WTC11 (cell line): Measurements from ENCODE around the gene LTBP2. TPM values are rescaled to one million over a fixed set of nuclear protein-coding genes. Genes with fewer than 3 reads are reported as not detected.

Experiments used
- ATAC-seq: fragments of 200-7000 bp; cut with Tn5 transposase; 2 replicates; pipeline ENCODE4 v1.10.0; 2021; ENCODE audit warnings: mild to moderate bottlenecking, moderate library complexity
- CTCF ChIA-PET: fragments of 300-600 bp; sonication (Branson Sonifier 250); formaldehyde crosslinking; loops from one replicate; lab custom pipeline; 2021; ENCODE audit warnings: antibody characterized with exemption; lab: Charles Lee
- POLR2A ChIA-PET: fragments of 350-600 bp; sonication (Branson Sonifier 250); formaldehyde crosslinking; loops from one replicate; lab custom pipeline; 2021; ENCODE audit warnings: antibody characterized with exemption; lab: Charles Lee
- DNase-seq: peaks from one replicate; pipeline ENCODE4 v3.0.0; 2021; ENCODE audit warnings: low spot score
- H3K27ac Mint-ChIP-seq: 2 replicates; pipeline ENCODE4 v1.8.0; 2021; ENCODE audit warnings: mixed read lengths
- H3K27me3 Mint-ChIP-seq: 2 replicates; pipeline ENCODE4 v1.8.0; 2021; ENCODE audit warnings: low read depth, mild to moderate bottlenecking, moderate library complexity, mixed read lengths
- H3K36me3 Mint-ChIP-seq: 2 replicates; pipeline ENCODE4 v1.8.0; 2021; ENCODE audit warnings: mixed read lengths
- H3K4me1 Mint-ChIP-seq: 2 replicates; pipeline ENCODE4 v1.8.0; 2022; ENCODE audit warnings: mixed read lengths
- H3K4me3 Mint-ChIP-seq: 2 replicates; pipeline ENCODE4 v1.8.0; 2021; ENCODE audit warnings: mild to moderate bottlenecking, moderate library complexity, mixed read lengths
- H3K9me3 Mint-ChIP-seq: 2 replicates; pipeline ENCODE4 v1.8.0; 2021; ENCODE audit warnings: mixed read lengths
- HMGA2 ChIP-seq: fragments of 250-450 bp; sonication (Bioruptor Pico); IDR thresholded peaks from 2 replicates; pipeline ENCODE4 v1.4.0; 2021; ENCODE audit warnings: mild to moderate bottlenecking, moderate library complexity
- IRF2 ChIP-seq: sonication (generic); formaldehyde crosslinking; IDR thresholded peaks from 2 replicates; pipeline ENCODE4 v1.8.0; 2022; ENCODE audit warnings: low read depth, missing genetic modification reagents, borderline replicate concordance
- KAT7 ChIP-seq: sonication (generic); formaldehyde crosslinking; IDR thresholded peaks from 2 replicates; pipeline ENCODE4 v1.8.1; 2023; ENCODE audit warnings: missing genetic modification reagents, mild to moderate bottlenecking, borderline replicate concordance
- MYBL2 ChIP-seq: sonication (generic); formaldehyde crosslinking; IDR thresholded peaks from 2 replicates; pipeline ENCODE4 v1.8.1; 2023; ENCODE audit warnings: mild to moderate bottlenecking, moderate library complexity, missing genetic modification reagents
- NFYB ChIP-seq: sonication (generic); formaldehyde crosslinking; conservative IDR thresholded peaks from 2 replicates; pipeline ENCODE4 v1.8.0; 2022; ENCODE audit warnings: low read depth, missing genetic modification reagents
- NR3C1 ChIP-seq: sonication (generic); formaldehyde crosslinking; conservative IDR thresholded peaks from 2 replicates; pipeline ENCODE4 v1.8.1; 2023; ENCODE audit warnings: low read depth, mild to moderate bottlenecking, missing genetic modification reagents
- RELA ChIP-seq: sonication (generic); formaldehyde crosslinking; IDR thresholded peaks from 2 replicates; pipeline ENCODE4 v1.8.1; 2022; ENCODE audit warnings: missing genetic modification reagents, mild to moderate bottlenecking, borderline replicate concordance
- RORB ChIP-seq: fragments of 250-450 bp; sonication (Bioruptor Pico); IDR thresholded peaks from 2 replicates; pipeline ENCODE4 v1.9.0; 2021; ENCODE audit warnings: mild to moderate bottlenecking
- SOX15 ChIP-seq: fragments of 250-450 bp; sonication (Bioruptor Pico); IDR thresholded peaks from 2 replicates; pipeline ENCODE4 v1.9.0; 2021; ENCODE audit warnings: mild to moderate bottlenecking
- ZNF263 ChIP-seq: sonication (generic); formaldehyde crosslinking; IDR thresholded peaks from 2 replicates; pipeline ENCODE4 v1.8.1; 2022; ENCODE audit warnings: low read depth, mild to moderate bottlenecking, moderate library complexity, missing genetic modification reagents
- ZNF396 ChIP-seq: fragments of 250-450 bp; sonication (Bioruptor Pico); IDR thresholded peaks from 2 replicates; pipeline ENCODE4 v1.8.0; 2021; ENCODE audit warnings: mild to moderate bottlenecking, moderate library complexity, borderline replicate concordance
- ZNF416 ChIP-seq: fragments of 250-450 bp; sonication (Bioruptor Pico); IDR thresholded peaks from 2 replicates; pipeline ENCODE4 v1.9.0; 2021; ENCODE audit warnings: mild to moderate bottlenecking, inconsistent platforms
- ZNF423 ChIP-seq: fragments of 250-450 bp; sonication (Bioruptor Pico); IDR thresholded peaks from 2 replicates; pipeline ENCODE4 v2.1.2; 2022; ENCODE audit warnings: mild to moderate bottlenecking, moderate library complexity
- ZNF671 ChIP-seq: fragments of 250-450 bp; sonication (Bioruptor Pico); IDR thresholded peaks from 2 replicates; pipeline ENCODE4 v1.8.0; 2021; ENCODE audit warnings: mild to moderate bottlenecking
- total RNA-seq: library from RNA; stranded (reverse); gene quantifications from 3 replicates; pipeline ENCODE4 v1.2.3, GENCODE V29; 2021
- TF ChIP-seq, protein P1 (sequence below): fragments of 250-450 bp; sonication (Bioruptor Pico); IDR thresholded peaks from 2 replicates; pipeline ENCODE4 v1.8.0; 2021; ENCODE audit warnings: mild to moderate bottlenecking
- TF ChIP-seq, protein P2 (sequence below): fragments of 250-450 bp; sonication (Bioruptor Pico); IDR thresholded peaks from 2 replicates; pipeline ENCODE4 v1.9.0; 2021; ENCODE audit warnings: moderate library complexity, mild to moderate bottlenecking, inconsistent platforms, borderline replicate concordance
- TF ChIP-seq, protein P3 (sequence below): sonication (generic); formaldehyde crosslinking; IDR thresholded peaks from 2 replicates; pipeline ENCODE4 v1.8.1; 2022; ENCODE audit warnings: missing genetic modification reagents, borderline replicate concordance
- TF ChIP-seq, protein P4 (sequence below): sonication (generic); formaldehyde crosslinking; IDR thresholded peaks from 2 replicates; pipeline ENCODE4 v1.8.0; 2022; ENCODE audit warnings: mild to moderate bottlenecking, missing genetic modification reagents
- TF ChIP-seq, protein P5 (sequence below): sonication (generic); formaldehyde crosslinking; IDR thresholded peaks from 2 replicates; pipeline ENCODE4 v1.8.0; 2022; ENCODE audit warnings: missing genetic modification reagents

LTBP2 gene
- total RNA-seq, 1 experiment from 2014 or later, result 1.2 TPM

DNA sequence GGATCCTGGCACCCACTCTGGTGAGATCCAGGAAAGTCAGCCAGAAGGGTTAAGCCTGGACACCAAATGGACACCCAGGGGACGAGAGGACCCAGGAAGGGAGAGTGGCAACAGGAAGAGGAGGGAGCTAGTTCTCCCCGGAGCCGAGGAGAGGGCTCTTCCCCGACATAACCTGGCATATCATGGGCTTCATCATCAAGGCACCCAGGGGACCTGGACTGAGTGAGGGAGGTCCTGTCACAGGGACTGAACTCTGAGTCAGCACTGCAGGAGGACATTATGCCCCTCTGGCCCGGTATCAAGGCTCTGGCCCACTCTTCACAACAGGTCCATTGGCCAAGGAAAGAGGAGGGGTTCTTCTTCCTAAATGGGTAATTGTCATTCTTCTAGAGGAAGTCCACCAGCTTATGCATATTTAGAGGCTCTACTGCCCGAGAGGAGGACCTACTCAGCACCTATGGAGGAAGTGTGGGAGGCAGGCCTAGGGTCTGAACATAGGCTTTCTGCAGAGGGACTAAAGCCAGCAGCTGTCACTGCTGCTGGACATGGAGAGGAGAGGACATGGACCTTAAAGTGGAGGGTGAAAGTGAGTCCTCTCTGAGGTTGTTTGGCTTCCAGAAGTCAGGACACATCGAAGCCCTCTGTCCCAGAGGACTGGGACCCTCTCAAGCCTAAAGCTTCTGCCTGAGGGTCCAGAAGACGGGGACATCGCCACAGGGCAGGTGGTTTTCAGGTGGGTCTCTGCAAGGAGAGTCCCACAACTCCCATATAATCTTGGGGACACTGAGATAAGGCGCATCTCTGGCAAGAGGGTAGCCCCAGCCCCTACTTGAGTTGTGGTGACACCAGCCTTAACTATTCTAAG lies 99.8 kb downstream of the LTBP2 start (continued):
- TF ChIP-seq, protein P1, sequence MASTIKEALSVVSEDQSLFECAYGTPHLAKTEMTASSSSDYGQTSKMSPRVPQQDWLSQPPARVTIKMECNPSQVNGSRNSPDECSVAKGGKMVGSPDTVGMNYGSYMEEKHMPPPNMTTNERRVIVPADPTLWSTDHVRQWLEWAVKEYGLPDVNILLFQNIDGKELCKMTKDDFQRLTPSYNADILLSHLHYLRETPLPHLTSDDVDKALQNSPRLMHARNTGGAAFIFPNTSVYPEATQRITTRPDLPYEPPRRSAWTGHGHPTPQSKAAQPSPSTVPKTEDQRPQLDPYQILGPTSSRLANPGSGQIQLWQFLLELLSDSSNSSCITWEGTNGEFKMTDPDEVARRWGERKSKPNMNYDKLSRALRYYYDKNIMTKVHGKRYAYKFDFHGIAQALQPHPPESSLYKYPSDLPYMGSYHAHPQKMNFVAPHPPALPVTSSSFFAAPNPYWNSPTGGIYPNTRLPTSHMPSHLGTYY, result no peak
- TF ChIP-seq NR3C1 (CRISPR knock-in tag), result no peak
- TF ChIP-seq, protein P2, sequence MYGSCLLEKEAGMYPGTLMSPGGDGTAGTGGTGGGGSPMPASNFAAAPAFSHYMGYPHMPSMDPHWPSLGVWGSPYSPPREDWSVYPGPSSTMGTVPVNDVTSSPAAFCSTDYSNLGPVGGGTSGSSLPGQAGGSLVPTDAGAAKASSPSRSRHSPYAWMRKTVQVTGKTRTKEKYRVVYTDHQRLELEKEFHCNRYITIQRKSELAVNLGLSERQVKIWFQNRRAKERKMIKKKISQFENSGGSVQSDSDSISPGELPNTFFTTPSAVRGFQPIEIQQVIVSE (CRISPR knock-in tag), result no peak
- TF ChIP-seq, protein P3, sequence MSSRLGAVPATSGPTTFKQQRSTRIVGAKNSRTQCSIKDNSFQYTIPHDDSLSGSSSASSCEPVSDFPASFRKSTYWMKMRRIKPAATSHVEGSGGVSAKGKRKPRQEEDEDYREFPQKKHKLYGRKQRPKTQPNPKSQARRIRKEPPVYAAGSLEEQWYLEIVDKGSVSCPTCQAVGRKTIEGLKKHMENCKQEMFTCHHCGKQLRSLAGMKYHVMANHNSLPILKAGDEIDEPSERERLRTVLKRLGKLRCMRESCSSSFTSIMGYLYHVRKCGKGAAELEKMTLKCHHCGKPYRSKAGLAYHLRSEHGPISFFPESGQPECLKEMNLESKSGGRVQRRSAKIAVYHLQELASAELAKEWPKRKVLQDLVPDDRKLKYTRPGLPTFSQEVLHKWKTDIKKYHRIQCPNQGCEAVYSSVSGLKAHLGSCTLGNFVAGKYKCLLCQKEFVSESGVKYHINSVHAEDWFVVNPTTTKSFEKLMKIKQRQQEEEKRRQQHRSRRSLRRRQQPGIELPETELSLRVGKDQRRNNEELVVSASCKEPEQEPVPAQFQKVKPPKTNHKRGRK (CRISPR knock-in tag), result no peak

DNA sequence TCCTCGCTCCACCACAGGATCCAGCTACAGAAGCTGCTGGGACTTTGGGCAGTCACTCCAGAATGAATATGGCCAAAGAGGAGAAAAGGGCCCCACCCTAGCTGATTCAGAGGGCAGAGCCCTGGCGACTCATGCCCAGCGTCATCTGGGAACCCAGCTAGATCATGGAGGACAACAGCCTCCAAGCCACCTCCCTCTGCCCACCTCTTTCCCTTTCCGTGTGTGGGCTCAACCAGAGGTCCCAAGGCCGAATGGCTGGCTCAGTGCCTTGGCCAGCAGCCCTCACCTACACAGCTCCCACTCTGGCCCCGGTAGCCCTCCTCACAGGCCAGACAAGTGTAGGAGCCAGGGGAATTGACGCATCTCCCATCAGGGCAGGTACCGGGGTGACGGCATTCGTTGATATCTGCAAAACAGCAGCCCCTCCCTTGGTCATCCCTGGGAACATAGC lies 101.1 kb downstream of the LTBP2 start:
- CTCF ChIA-PET, result interaction anchor here (0.8 to 1.6 kb wide), 5 partner anchors 8 to 253 kb away, joined by 3 to 7 read pairs (median 5); no protein-coding TSS in a partner anchor
- peaks cover 8% of the 10 kb centered on the region for H3K27me3 Mint-ChIP-seq
- no peaks in the 10 kb centered on the region for H3K36me3 Mint-ChIP-seq
- H3K4me3 Mint-ChIP-seq, result no peak overlapping the region
- TF ChIP-seq ZNF423 (no peak), RELA (CRISPR knock-in tag) (no peak), NFYB (CRISPR knock-in tag) (no peak), ZNF416 (CRISPR knock-in tag) (no peak), ZNF396 (no peak), IRF2 (CRISPR knock-in tag) (no peak), MYBL2 (CRISPR knock-in tag) (no peak)
- TF ChIP-seq, protein P3 (CRISPR knock-in tag), result no peak
- TF ChIP-seq, protein P4, sequence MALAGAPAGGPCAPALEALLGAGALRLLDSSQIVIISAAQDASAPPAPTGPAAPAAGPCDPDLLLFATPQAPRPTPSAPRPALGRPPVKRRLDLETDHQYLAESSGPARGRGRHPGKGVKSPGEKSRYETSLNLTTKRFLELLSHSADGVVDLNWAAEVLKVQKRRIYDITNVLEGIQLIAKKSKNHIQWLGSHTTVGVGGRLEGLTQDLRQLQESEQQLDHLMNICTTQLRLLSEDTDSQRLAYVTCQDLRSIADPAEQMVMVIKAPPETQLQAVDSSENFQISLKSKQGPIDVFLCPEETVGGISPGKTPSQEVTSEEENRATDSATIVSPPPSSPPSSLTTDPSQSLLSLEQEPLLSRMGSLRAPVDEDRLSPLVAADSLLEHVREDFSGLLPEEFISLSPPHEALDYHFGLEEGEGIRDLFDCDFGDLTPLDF, result no peak
- H3K9me3 Mint-ChIP-seq, result peaks cover 5% of the 10 kb centered on the region; the same call in 1 of the 2 replicates
- ATAC-seq, result no peak
- no peak for DNase-seq
- peaks cover 36% of the 10 kb centered on the region for H3K4me1 Mint-ChIP-seq
- H3K27ac Mint-ChIP-seq, result no peak overlapping the region
- POLR2A ChIA-PET, result no interaction called here

DNA sequence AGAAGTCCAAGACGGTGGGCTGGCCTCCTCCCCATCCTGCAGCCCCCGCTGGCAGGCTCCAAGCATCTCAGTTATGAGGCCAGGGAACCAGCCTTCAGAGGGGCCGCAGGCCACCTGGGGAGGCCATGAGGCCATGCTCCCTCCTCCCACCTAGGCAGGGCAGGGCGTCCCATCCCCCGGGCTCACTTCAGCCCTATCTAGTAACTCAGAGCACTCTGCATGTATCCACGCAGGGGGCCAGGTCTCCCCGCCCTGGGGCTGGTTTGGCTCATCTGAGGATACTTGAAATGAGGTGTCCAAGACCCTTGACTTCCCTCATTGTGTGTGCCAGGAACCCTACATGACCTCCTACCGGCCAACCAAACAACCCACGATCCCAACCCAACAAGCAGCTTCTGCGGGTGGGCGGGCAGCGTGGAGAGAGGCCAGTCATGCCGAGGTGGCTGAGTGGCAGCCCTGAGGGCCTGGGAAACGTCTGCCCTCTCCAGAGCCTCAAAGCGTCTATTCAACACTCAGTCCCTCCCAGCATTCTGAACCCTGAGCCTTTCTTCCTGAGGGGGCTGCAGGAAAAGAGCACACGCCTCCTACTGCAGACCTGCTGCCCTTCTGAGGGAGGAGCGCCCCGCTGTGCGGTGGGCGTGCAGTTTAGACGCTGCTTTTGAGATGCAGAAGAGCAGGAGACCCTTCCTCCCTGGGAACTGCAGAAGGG lies 101.7 kb downstream of the LTBP2 start:
- ChIA-PET POLR2A (no interaction called here), CTCF (interaction anchor here (1.1 to 1.6 kb wide), 5 partner anchors 10 to 99 kb away, joined by 3 to 6 read pairs (median 5); no protein-coding TSS in a partner anchor)
- Mint-ChIP-seq H3K9me3 (peaks cover 5% of the 10 kb centered on the region; the same call in 1 of the 2 replicates), H3K4me3 (no peak overlapping the region), H3K27ac (no peak overlapping the region), H3K36me3 (no peaks in the 10 kb centered on the region), H3K4me1 (peaks cover 36% of the 10 kb centered on the region), H3K27me3 (peaks cover 8% of the 10 kb centered on the region)
- ATAC-seq, result peak; percentile 46
- peak; percentile 34 for DNase-seq
- TF ChIP-seq, protein P5, sequence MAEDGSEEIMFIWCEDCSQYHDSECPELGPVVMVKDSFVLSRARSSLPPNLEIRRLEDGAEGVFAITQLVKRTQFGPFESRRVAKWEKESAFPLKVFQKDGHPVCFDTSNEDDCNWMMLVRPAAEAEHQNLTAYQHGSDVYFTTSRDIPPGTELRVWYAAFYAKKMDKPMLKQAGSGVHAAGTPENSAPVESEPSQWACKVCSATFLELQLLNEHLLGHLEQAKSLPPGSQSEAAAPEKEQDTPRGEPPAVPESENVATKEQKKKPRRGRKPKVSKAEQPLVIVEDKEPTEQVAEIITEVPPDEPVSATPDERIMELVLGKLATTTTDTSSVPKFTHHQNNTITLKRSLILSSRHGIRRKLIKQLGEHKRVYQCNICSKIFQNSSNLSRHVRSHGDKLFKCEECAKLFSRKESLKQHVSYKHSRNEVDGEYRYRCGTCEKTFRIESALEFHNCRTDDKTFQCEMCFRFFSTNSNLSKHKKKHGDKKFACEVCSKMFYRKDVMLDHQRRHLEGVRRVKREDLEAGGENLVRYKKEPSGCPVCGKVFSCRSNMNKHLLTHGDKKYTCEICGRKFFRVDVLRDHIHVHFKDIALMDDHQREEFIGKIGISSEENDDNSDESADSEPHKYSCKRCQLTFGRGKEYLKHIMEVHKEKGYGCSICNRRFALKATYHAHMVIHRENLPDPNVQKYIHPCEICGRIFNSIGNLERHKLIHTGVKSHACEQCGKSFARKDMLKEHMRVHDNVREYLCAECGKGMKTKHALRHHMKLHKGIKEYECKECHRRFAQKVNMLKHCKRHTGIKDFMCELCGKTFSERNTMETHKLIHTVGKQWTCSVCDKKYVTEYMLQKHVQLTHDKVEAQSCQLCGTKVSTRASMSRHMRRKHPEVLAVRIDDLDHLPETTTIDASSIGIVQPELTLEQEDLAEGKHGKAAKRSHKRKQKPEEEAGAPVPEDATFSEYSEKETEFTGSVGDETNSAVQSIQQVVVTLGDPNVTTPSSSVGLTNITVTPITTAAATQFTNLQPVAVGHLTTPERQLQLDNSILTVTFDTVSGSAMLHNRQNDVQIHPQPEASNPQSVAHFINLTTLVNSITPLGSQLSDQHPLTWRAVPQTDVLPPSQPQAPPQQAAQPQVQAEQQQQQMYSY (CRISPR knock-in tag), result no peak
- TF ChIP-seq HMGA2 (CRISPR knock-in tag), result no peak
- TF ChIP-seq RORB (CRISPR knock-in tag), result no peak
- TF ChIP-seq KAT7 (CRISPR knock-in tag), result no peak
- no peak for TF ChIP-seq SOX15 (CRISPR knock-in tag)
- TF ChIP-seq ZNF263, result no peak
- no peak for TF ChIP-seq ZNF671 (CRISPR knock-in tag)
